Endothelial cell of umbilical vein (primary cell): ENCODE results near the gene DIP2C. TPM values are rescaled to one million over a fixed set of nuclear protein-coding genes. Genes with fewer than 3 reads are reported as not detected.

Experiments used
- BruUV-seq: library from RNA; stranded (reverse); fragments of 400-500 nt; replicated peaks from 2 replicates; lab custom pipeline; 2021; lab: Mats Ljungman, UMichigan
- CTCF ChIA-PET: fragments of 300-600, 350-600 bp; sonication (Branson Sonifier 250); formaldehyde crosslinking; loops from one replicate; lab custom pipeline; 2021; ENCODE audit warnings: antibody characterized with exemption, inconsistent platforms; lab: Charles Lee
- POLR2A ChIA-PET: fragments of 300-600, 350-600 bp; sonication (Branson Sonifier 250); formaldehyde crosslinking; loops from one replicate; lab custom pipeline; 2021; ENCODE audit warnings: antibody characterized with exemption, inconsistent platforms; lab: Charles Lee
- DNase-seq: peaks from one replicate; pipeline ENCODE4 v3.0.0-alpha.2; 2011; ENCODE audit warnings: low read depth, low spot score
- FAIRE-seq: peaks from 2 replicates; lab custom pipeline; 2011; peaks lifted over from hg19 to GRCh38; lab: Jason Lieb, UNC
- H2AFZ ChIP-seq: 2 replicates; pipeline ENCODE4 v1.6.0; 2012; ENCODE audit warnings: low read depth, low read length, control low read depth, inconsistent platforms
- H3K27ac ChIP-seq: 2 replicates; pipeline ENCODE4 v1.5.1; 2011; ENCODE audit warnings: low read depth, mild to moderate bottlenecking, control low read depth, low read length, moderate library complexity; ENCODE audit not compliant: insufficient read depth
- H3K27me3 ChIP-seq, 2 experiments: 2 replicates each; pipeline versions ENCODE4 v1.6.0 to v1.6.1; 2011; ENCODE audit warnings: low read length in 2 of 2, mixed read lengths in 1 of 2; ENCODE audit not compliant: control insufficient read depth in 2 of 2, insufficient read depth in 2 of 2
- H3K36me3 ChIP-seq, 2 experiments: 2 replicates in 1 of 2; 3 replicates in 1 of 2; pipeline ENCODE4 v1.5.1; 2011; ENCODE audit warnings: low read length in 2 of 2, mild to moderate bottlenecking in 1 of 2, moderate library complexity in 1 of 2; ENCODE audit not compliant: control insufficient read depth in 2 of 2, insufficient read depth in 2 of 2; ENCODE audit errors: extremely low read depth in 1 of 2
- H3K4me1 ChIP-seq: 3 replicates; pipeline ENCODE4 v1.5.1; 2011; ENCODE audit warnings: mild to moderate bottlenecking, low read length; ENCODE audit not compliant: control insufficient read depth, insufficient read depth; ENCODE audit errors: extremely low read depth
- H3K4me2 ChIP-seq: 2 replicates; pipeline ENCODE4 v1.6.1; 2011; ENCODE audit warnings: low read length, control low read depth, mixed read lengths; ENCODE audit not compliant: insufficient read depth
- H3K4me3 ChIP-seq, 3 experiments: fragments of 200-600 bp in 1 of 3; sonication (generic), shearing (Covaris generic) in 1 of 3; replicated peaks in 1 of 3; 2 replicates each; pipeline ENCODE4 v1.5.1; 2011 to 2016; ENCODE audit warnings: control low read depth in 3 of 3, low read length in 3 of 3, mild to moderate bottlenecking in 2 of 3, inconsistent platforms in 1 of 3, low read depth in 1 of 3, moderate library complexity in 1 of 3; ENCODE audit not compliant: insufficient read depth in 1 of 3
- H3K79me2 ChIP-seq: 2 replicates; pipeline ENCODE4 v1.6.0; 2012; ENCODE audit warnings: low read length, inconsistent platforms; ENCODE audit not compliant: control insufficient read depth, insufficient read depth
- H3K9ac ChIP-seq: replicated peaks from 2 replicates; pipeline ENCODE3; 2011; ENCODE audit warnings: low read length, control low read depth; ENCODE audit not compliant: insufficient read depth; ENCODE audit errors: extremely low read depth
- H3K9me1 ChIP-seq: replicated peaks from 3 replicates; pipeline ENCODE4 v1.6.0; 2011; ENCODE audit warnings: mild to moderate bottlenecking, low read length; ENCODE audit not compliant: control insufficient read depth, insufficient read depth; ENCODE audit errors: extremely low read depth
- H3K9me3 ChIP-seq: replicated peaks from 2 replicates; pipeline ENCODE4 v1.5.1; 2012; ENCODE audit warnings: low read length, inconsistent platforms; ENCODE audit not compliant: control insufficient read depth, insufficient read depth
- H4K20me1 ChIP-seq: replicated peaks from 2 replicates; pipeline ENCODE3; 2011; ENCODE audit warnings: mild to moderate bottlenecking, low read length; ENCODE audit not compliant: control insufficient read depth, insufficient read depth; ENCODE audit errors: extremely low read depth
- CTCF ChIP-seq, 2 donors: IDR thresholded peaks; 1 replicate in 1 of 2; 2 replicates in 1 of 2; pipeline ENCODE4 v1.5.1; 2011; ENCODE audit warnings: low read length in 2 of 2, mild to moderate bottlenecking in 2 of 2, moderate library complexity in 2 of 2, control low read depth in 1 of 2, inconsistent platforms in 1 of 2, low read depth in 1 of 2; ENCODE audit not compliant: insufficient read depth in 1 of 2; ENCODE audit errors: extremely low read depth in 1 of 2
- EZH2 ChIP-seq: IDR thresholded peaks from 2 replicates; pipeline ENCODE4 v1.6.1; 2012; ENCODE audit warnings: borderline replicate concordance, low read depth, mild to moderate bottlenecking, moderate library complexity, low read length, inconsistent platforms; ENCODE audit not compliant: severe bottlenecking
- FOS ChIP-seq: IDR thresholded peaks from 2 replicates; pipeline ENCODE4 v1.6.1; 2011; ENCODE audit warnings: mild to moderate bottlenecking, low read length, moderate library complexity, borderline replicate concordance; ENCODE audit not compliant: insufficient read depth
- GATA2 ChIP-seq: IDR thresholded peaks from 2 replicates; pipeline ENCODE4 v1.7.0; 2011; ENCODE audit warnings: low read depth, mild to moderate bottlenecking, moderate library complexity, mixed read lengths, low read length; ENCODE audit not compliant: insufficient read length, insufficient read depth
- JUN ChIP-seq: IDR thresholded peaks from 2 replicates; pipeline ENCODE4 v1.6.1; 2011; ENCODE audit warnings: borderline replicate concordance, low read depth; ENCODE audit not compliant: insufficient read length, insufficient read depth
- MAX ChIP-seq: IDR thresholded peaks from 2 replicates; pipeline ENCODE4 v1.6.1; 2011; ENCODE audit not compliant: insufficient read depth, insufficient read length
- MYC ChIP-seq: IDR thresholded peaks from one replicate; pipeline ENCODE4 v1.6.1; 2011; ENCODE audit warnings: mild to moderate bottlenecking, low read depth, low read length
- POLR2A ChIP-seq: IDR thresholded peaks from 2 replicates; pipeline ENCODE4 v1.6.1; 2012; ENCODE audit warnings: low read depth, mild to moderate bottlenecking, control low read depth, low read length
- POLR2AphosphoS5 ChIP-seq: IDR thresholded peaks from 2 replicates; pipeline ENCODE4 v1.6.1; 2012; ENCODE audit warnings: low read depth, mild to moderate bottlenecking, control low read depth, low read length, moderate library complexity; ENCODE audit not compliant: insufficient read depth
- dilution Hi-C: fragments of 300-500 bp; cut with MboI; formaldehyde crosslinking; loops from one replicate; pipeline ENCODE4 v1.15.0; 2019; ENCODE audit warnings: low sequenced_read_pairs; ENCODE audit not compliant: extremely low pct_ligation_motif_present
- intact Hi-C: fragments of 100-400 bp; cut with micrococcal nuclease; formaldehyde crosslinking; loops from one replicate; pipeline ENCODE4 v1.10.0; 2022
- polyA plus RNA-seq, 4 experiments: library from polyadenylated mRNA; depleted of rRNA in 3 of 4; stranded (reverse) in 3 of 4; unstranded in 1 of 4; fragments of >200 nt; gene quantifications; 2 replicates each; pipeline versions ENCODE4 v1.2.1 to v1.2.3, GENCODE V29; 2011 to 2012; ENCODE audit warnings: missing spikeins in 1 of 4
- total RNA-seq: library from RNA; stranded (reverse); gene quantifications from 2 replicates; pipeline ENCODE4 v1.2.3, GENCODE V29; 2021

DIP2C gene
- total and polyA plus RNA-seq, 2 donors (not counting 3 experiments of a cell fraction or from before 2014, with no cell fraction given), result 3.6 to 10.7 TPM

- no peak for FAIRE-seq
- Histone ChIP-seq H3K9ac (no peak overlapping the region), H3K4me1 (no peaks in the 10 kb centered on the region), H3K4me2 (no peak overlapping the region), H4K20me1 (no peaks in the 10 kb centered on the region), H3K9me3 (no peaks in the 10 kb centered on the region), H3K27ac (no peak overlapping the region), H3K36me3 (no peaks in the 10 kb centered on the region), H3K4me3 (no peak overlapping the region), H3K9me1 (no peaks in the 10 kb centered on the region), H2AFZ (no peak overlapping the region), H3K79me2 (no peaks in the 10 kb centered on the region), H3K27me3 (no peaks in the 10 kb centered on the region)
- no peak for DNase-seq
- no TSS peak for BruUV-seq
- no peak for TF ChIP-seq MYC
- TF ChIP-seq POLR2AphosphoS5, result no peak
- ChIA-PET POLR2A (no interaction called here), CTCF (interaction anchor here (0.7 kb wide), 1 partner anchor 15 kb away, joined by 3 read pairs; no protein-coding TSS in a partner anchor)
- intact Hi-C loops (no loop called here), dilution Hi-C loops (no loop called here)
Measured at GRCh38 chr10:436013-436697, 253.3 kb downstream of the DIP2C start.

- no TSS peak for BruUV-seq
- FAIRE-seq, result no peak
Measured at GRCh38 chr10:435397-435796, 254.1 kb downstream of the DIP2C start.

More at GRCh38 chr10:435397-435796, 254.1 kb downstream of the DIP2C start:
- intact Hi-C loops (no loop called here), dilution Hi-C loops (no loop called here)
- H4K20me1 ChIP-seq, result no peaks in the 10 kb centered on the region
- POLR2A ChIA-PET, result no interaction called here
- no peak overlapping the region for H2AFZ ChIP-seq
- TF ChIP-seq EZH2 (no peak), POLR2A (no peak), GATA2 (no peak), MYC (no peak), JUN (no peak), FOS (no peak), MAX (no peak), POLR2AphosphoS5 (no peak), CTCF (IDR thresholded peaks at IDR 0.05; ENCODE audit: extremely low read depth in 1 of 2, insufficient read depth in 1 of 2, low read depth in 1 of 2, low read length in 2 of 2) (no peak)
- no peak overlapping the region for H3K27ac ChIP-seq
- no peaks in the 10 kb centered on the region for H3K79me2 ChIP-seq
- CTCF ChIA-PET, result interaction anchor here (0.7 kb wide), 1 partner anchor 14 kb away, joined by 3 read pairs; no protein-coding TSS in a partner anchor
- no peaks in the 10 kb centered on the region for H3K9me1 ChIP-seq
- H3K27me3 ChIP-seq, result no peaks in the 10 kb centered on the region
- no peaks in the 10 kb centered on the region for H3K4me1 ChIP-seq
- H3K9me3 ChIP-seq, result no peaks in the 10 kb centered on the region
- no peak overlapping the region for H3K4me2 ChIP-seq
- no peak overlapping the region for H3K4me3 ChIP-seq
- DNase-seq, result no peak
- H3K36me3 ChIP-seq, result no peaks in the 10 kb centered on the region
- no peak overlapping the region for H3K9ac ChIP-seq
